Activated B cell treated with CpG ODN at 0.5 μM for 24 hours (primary cell): ENCODE data around the gene RNF125. TPM values are rescaled to one million over a fixed set of nuclear protein-coding genes. Genes with fewer than 3 reads are reported as not detected.
"Not testable (repeated sequence)": the region's sequence is repeated elsewhere in the genome, so short reads cannot be mapped to it uniquely, and the experiment has no call there.

Experiments
- ATAC-seq: fragments of 200-7000 bp; cut with Tn5 transposase; one replicate; pipeline ENCODE4 v1.10.0; 2021; ENCODE audit warnings: low read depth, mild to moderate bottlenecking, moderate library complexity
- CTCF ChIA-PET: fragments of 350-600 bp; sonication (Branson Sonifier 250); formaldehyde crosslinking; loops from one replicate; lab custom pipeline; 2021; ENCODE audit warnings: antibody characterized with exemption; lab: Charles Lee
- POLR2A ChIA-PET: fragments of 350-600 bp; sonication (Branson Sonifier 250); formaldehyde crosslinking; loops from one replicate; lab custom pipeline; 2021; ENCODE audit warnings: antibody characterized with exemption; lab: Charles Lee
- DNase-seq: peaks from one replicate; pipeline ENCODE4 v3.0.0; 2022
- H3K27ac Mint-ChIP-seq: one replicate; pipeline ENCODE4 v1.8.0; 2020; ENCODE audit warnings: mixed read lengths
- H3K27me3 Mint-ChIP-seq: one replicate; pipeline ENCODE4 v1.8.0; 2021; ENCODE audit warnings: mixed read lengths
- H3K36me3 Mint-ChIP-seq: one replicate; pipeline ENCODE4 v1.8.0; 2021; ENCODE audit warnings: low read depth, mixed read lengths
- H3K4me1 Mint-ChIP-seq: one replicate; pipeline ENCODE4 v1.8.0; 2021; ENCODE audit warnings: mixed read lengths
- H3K4me3 Mint-ChIP-seq: one replicate; pipeline ENCODE4 v1.8.0; 2020; ENCODE audit warnings: mild to moderate bottlenecking, mixed read lengths
- H3K9me3 Mint-ChIP-seq: one replicate; pipeline ENCODE4 v1.8.0; 2020; ENCODE audit warnings: mixed read lengths
- intact Hi-C: fragments of 100-400 bp; cut with micrococcal nuclease; formaldehyde crosslinking; loops from one replicate; pipeline ENCODE4 v1.15.1; 2024
- total RNA-seq: library from RNA; stranded (reverse); gene quantifications from 2 replicates; pipeline ENCODE4 v1.2.3, GENCODE V29; 2022
- TF ChIP-seq, protein P1 (sequence below): fragments of 200-600 bp; IDR thresholded peaks from one replicate; pipeline ENCODE4 v1.8.0; 2022; ENCODE audit warnings: antibody characterized with exemption, mild to moderate bottlenecking

RNF125 gene
- total RNA-seq, 1 donor from 2014 or later = 2.1 TPM

DNA sequence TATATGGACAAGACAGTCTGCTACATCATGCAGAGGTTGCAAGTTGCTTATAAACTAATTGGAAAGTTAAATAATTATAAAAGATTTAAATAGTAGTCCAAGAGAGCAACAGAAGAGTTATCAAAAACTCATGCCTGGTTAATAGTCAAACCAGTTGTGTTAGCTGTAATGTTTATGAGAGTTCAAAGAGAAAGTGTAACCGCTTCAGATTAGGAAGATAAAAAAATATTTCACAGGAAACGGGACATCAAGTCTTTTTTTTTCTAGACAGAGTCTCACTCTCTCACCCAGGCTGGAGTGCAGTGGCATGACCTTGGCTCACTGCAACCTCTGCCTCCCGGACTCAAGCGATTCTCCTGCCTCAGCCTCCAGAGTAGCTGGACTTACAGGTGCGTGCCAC lies 34.6 kb upstream of the RNF125 start:
- H3K27ac Mint-ChIP-seq = no peak overlapping the region
- intact Hi-C loops = no loop called here
- H3K4me3 Mint-ChIP-seq = no peak overlapping the region
- H3K36me3 Mint-ChIP-seq = no peaks in the 10 kb centered on the region
- peaks cover under 1% of the 10 kb centered on the region for H3K9me3 Mint-ChIP-seq
- CTCF ChIA-PET = no interaction called here
- POLR2A ChIA-PET = no interaction called here
- DNase-seq (no peak), ATAC-seq (no peak)
- TF ChIP-seq, protein P1, sequence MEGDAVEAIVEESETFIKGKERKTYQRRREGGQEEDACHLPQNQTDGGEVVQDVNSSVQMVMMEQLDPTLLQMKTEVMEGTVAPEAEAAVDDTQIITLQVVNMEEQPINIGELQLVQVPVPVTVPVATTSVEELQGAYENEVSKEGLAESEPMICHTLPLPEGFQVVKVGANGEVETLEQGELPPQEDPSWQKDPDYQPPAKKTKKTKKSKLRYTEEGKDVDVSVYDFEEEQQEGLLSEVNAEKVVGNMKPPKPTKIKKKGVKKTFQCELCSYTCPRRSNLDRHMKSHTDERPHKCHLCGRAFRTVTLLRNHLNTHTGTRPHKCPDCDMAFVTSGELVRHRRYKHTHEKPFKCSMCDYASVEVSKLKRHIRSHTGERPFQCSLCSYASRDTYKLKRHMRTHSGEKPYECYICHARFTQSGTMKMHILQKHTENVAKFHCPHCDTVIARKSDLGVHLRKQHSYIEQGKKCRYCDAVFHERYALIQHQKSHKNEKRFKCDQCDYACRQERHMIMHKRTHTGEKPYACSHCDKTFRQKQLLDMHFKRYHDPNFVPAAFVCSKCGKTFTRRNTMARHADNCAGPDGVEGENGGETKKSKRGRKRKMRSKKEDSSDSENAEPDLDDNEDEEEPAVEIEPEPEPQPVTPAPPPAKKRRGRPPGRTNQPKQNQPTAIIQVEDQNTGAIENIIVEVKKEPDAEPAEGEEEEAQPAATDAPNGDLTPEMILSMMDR = no peak
- no peaks in the 10 kb centered on the region for H3K4me1 Mint-ChIP-seq
- no peaks in the 10 kb centered on the region for H3K27me3 Mint-ChIP-seq

DNA sequence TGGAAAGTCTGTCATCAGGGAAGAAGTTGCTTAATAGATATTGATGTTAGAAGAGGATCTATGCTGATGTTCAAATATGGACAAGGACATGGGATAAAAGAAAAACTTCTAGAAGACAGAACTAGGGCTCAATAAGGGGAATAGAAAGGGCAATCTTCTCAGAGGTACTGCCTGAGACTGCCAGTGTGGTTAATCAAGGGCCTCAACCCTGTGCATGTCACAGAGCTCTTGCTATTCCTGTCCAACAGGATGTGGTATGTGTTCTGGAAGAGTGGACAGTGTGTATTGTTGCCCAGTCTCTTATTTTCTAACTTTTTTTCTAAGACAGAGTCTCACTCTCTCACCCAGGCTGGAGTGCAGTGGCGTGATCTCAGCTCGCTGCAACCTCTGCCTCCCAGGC lies 27.8 kb upstream of the RNF125 start:
- H3K36me3 Mint-ChIP-seq = no peaks in the 10 kb centered on the region
- ChIA-PET POLR2A (interaction anchor here (0.7 kb wide), 1 partner anchor 28 kb away, joined by 3 read pairs; the partner anchor contains the start of gene RNF125), CTCF (no interaction called here)
- ATAC-seq (peak; percentile 47), DNase-seq (no peak)
- peaks cover 13% of the 10 kb centered on the region for H3K4me1 Mint-ChIP-seq
- TF ChIP-seq, protein P1 = no peak
- intact Hi-C loops = no loop called here
- H3K9me3 Mint-ChIP-seq = no peaks in the 10 kb centered on the region
- no peak overlapping the region for H3K4me3 Mint-ChIP-seq
- H3K27me3 Mint-ChIP-seq = no peaks in the 10 kb centered on the region
- peak overlapping the region; percentile 30 for H3K27ac Mint-ChIP-seq

DNA sequence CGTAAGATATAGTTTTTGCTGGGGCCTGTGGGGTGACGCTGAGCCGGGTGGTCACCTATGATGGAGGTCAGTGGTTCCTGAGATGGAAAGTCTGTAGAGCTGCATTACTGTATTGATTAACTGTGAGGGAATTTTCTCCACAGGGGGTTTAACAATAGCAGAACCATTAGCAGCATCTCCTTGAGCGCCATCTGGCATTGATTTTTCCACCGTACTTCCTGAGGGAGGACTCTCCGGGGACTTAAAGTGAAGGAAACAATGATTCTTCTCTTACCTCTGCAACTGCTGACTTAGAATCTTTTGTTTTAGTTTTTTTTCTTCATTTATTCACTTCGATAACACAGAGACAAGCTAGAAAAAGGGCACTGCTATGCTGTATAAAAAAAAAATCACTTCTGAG lies 22.6 kb upstream of the RNF125 start:
- no peak overlapping the region for H3K27ac Mint-ChIP-seq
- no peak overlapping the region for H3K4me3 Mint-ChIP-seq
- H3K4me1 Mint-ChIP-seq = peaks cover 7% of the 10 kb centered on the region
- ChIA-PET POLR2A (no interaction called here), CTCF (no interaction called here)
- ATAC-seq (no peak), DNase-seq (no peak)
- intact Hi-C loops = no loop called here
- H3K27me3 Mint-ChIP-seq = no peaks in the 10 kb centered on the region
- H3K36me3 Mint-ChIP-seq = no peaks in the 10 kb centered on the region
- TF ChIP-seq, protein P1 = no peak
- no peaks in the 10 kb centered on the region for H3K9me3 Mint-ChIP-seq

DNA sequence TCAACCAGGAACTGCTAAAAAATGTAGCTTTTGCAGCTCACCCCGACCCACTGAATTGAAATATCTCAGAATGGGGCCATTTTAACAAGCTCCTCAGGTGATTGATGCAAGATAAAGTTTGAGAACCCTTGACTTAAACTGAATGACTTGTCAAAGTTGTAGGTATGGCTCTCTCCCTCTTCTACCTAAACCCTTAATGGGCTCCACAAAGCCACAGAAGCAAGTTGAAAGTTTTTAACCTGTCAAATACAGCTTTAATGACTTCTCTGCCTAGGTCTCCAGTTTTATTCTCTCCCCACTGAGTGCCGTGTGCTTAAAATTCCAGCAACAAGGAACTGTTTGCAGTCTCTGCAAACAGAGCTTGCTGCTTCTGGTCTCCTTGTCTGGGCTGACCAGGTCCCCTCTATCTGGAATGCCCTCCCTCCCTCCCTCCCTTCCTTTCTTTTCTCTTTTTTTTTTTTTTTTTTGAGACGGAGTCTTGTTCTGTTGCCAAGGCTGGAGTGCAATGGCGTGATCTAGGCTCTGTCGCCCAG lies 19.7 kb upstream of the RNF125 start:
- CTCF ChIA-PET = no interaction called here
- ATAC-seq (no peak), DNase-seq (no peak)
- no peak overlapping the region for H3K27ac Mint-ChIP-seq
- no peaks in the 10 kb centered on the region for H3K4me1 Mint-ChIP-seq
- TF ChIP-seq, protein P1 = no peak
- H3K9me3 Mint-ChIP-seq = no peaks in the 10 kb centered on the region
- H3K27me3 Mint-ChIP-seq = no peaks in the 10 kb centered on the region
- no peaks in the 10 kb centered on the region for H3K36me3 Mint-ChIP-seq
- POLR2A ChIA-PET = no interaction called here
- no peak overlapping the region for H3K4me3 Mint-ChIP-seq
- intact Hi-C loops = no loop called here

DNA sequence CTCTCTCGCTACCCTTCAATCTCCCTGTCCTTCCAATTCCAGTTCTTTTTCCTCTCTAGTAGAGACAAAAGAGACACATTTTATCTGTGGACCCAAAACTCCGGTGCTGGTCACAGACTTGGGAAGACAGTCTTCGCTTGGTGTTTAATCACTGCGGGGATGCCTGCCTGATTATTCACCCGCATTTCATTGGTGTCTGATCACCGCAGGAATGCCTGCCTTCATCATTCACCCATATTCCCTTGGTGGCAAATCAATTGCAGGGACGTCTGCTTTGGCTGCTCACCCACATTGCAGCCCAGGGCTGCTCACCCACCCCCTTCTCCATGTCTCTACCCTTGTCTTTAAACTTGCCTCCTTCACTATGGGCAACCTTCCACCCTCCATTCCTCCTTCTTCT lies 17.5 kb upstream of the RNF125 start:
- POLR2A ChIA-PET, ATAC-seq, H3K9me3 Mint-ChIP-seq, intact Hi-C loops, H3K4me3 Mint-ChIP-seq, H3K36me3 Mint-ChIP-seq, H3K27me3 Mint-ChIP-seq, CTCF ChIA-PET, DNase-seq, H3K27ac Mint-ChIP-seq, H3K4me1 Mint-ChIP-seq: not testable (repeated sequence)

DNA sequence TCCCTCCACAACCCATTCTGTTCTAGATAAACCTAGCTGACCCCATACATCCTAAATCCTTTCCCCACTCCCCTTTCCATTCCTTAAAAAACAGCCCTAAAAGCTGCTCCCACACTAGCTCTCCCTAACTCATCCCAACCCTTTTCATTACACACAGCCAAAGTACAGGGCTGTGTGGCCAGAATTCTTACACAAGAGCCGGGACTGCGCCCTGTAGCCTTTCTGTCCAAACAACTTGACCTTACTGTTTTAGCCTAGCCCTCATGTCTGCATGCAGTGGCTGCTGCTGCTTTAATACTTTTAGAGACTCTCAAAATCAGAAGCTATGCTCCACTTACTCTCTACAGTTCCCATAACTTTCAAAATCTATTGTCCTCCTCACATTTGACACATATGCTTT lies 14.8 kb upstream of the RNF125 start:
- H3K4me3 Mint-ChIP-seq, H3K27ac Mint-ChIP-seq, H3K4me1 Mint-ChIP-seq, ATAC-seq, POLR2A ChIA-PET, H3K27me3 Mint-ChIP-seq, H3K9me3 Mint-ChIP-seq, intact Hi-C loops, H3K36me3 Mint-ChIP-seq, DNase-seq, CTCF ChIA-PET: not testable (repeated sequence)
